Loucy (cell line): ENCODE data around the gene WNK2.

Source experiments
- CTCF ChIP-seq: fragments of 200-600 bp; sonication (generic); conservative IDR thresholded peaks from 2 replicates; pipeline ENCODE4 v1.5.1; 2014; ENCODE audit warnings: mild to moderate bottlenecking, antibody characterized with exemption, low read length
- EZH2phosphoT487 ChIP-seq: fragments of 200-600 bp; IDR thresholded peaks from 2 replicates; pipeline ENCODE4 v1.6.1; 2018; ENCODE audit warnings: antibody characterized with exemption, mild to moderate bottlenecking, moderate library complexity, borderline replicate concordance

DNA sequence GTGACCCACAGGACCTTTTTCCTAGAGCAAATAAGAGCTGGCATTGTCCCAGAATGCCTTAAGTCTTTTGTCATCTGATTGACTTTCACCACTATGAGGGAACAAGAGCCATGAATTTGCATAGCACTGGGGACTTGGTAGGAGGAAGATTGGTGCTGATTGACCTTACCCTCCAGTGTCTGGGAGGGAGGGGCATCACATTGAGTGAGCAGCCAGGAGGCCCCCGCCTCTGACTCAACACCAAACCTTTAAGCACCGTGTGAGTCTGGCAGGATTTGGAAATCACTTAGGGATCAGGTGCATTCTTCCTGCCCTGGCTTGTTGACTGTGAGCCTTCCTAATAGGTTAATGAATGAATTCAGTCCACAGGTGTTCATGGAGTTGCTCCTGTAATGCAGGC is 40.7 kb downstream of the WNK2 start:
- TF ChIP-seq CTCF (no peak), EZH2phosphoT487 (no peak)
